AG09309 (cell line): ENCODE measurements around the gene SATB1.

Source experiments
- DNase-seq: peaks from one replicate; pipeline ENCODE4 v3.0.0-alpha.2; 2010; ENCODE audit warnings: low read depth
- H3K4me3 ChIP-seq: 2 replicates; pipeline ENCODE4 v1.5.1; 2011; ENCODE audit warnings: mild to moderate bottlenecking, low read depth, low read length, moderate library complexity; ENCODE audit not compliant: control insufficient read depth
- TF ChIP-seq, protein P1 (sequence below): IDR thresholded peaks from 2 replicates; pipeline ENCODE4 v1.5.1; 2011; ENCODE audit warnings: mild to moderate bottlenecking, low read depth, low read length, inconsistent platforms; ENCODE audit not compliant: insufficient read depth, control insufficient read depth; ENCODE audit errors: missing control alignments

The SATB1 gene

GRCh38 chr3:18394384-18394995, 30.6 kb downstream of the SATB1 start:
- DNase-seq = no peak
- TF ChIP-seq, protein P1, sequence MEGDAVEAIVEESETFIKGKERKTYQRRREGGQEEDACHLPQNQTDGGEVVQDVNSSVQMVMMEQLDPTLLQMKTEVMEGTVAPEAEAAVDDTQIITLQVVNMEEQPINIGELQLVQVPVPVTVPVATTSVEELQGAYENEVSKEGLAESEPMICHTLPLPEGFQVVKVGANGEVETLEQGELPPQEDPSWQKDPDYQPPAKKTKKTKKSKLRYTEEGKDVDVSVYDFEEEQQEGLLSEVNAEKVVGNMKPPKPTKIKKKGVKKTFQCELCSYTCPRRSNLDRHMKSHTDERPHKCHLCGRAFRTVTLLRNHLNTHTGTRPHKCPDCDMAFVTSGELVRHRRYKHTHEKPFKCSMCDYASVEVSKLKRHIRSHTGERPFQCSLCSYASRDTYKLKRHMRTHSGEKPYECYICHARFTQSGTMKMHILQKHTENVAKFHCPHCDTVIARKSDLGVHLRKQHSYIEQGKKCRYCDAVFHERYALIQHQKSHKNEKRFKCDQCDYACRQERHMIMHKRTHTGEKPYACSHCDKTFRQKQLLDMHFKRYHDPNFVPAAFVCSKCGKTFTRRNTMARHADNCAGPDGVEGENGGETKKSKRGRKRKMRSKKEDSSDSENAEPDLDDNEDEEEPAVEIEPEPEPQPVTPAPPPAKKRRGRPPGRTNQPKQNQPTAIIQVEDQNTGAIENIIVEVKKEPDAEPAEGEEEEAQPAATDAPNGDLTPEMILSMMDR = no peak
- H3K4me3 ChIP-seq = no peak overlapping the region

DNA sequence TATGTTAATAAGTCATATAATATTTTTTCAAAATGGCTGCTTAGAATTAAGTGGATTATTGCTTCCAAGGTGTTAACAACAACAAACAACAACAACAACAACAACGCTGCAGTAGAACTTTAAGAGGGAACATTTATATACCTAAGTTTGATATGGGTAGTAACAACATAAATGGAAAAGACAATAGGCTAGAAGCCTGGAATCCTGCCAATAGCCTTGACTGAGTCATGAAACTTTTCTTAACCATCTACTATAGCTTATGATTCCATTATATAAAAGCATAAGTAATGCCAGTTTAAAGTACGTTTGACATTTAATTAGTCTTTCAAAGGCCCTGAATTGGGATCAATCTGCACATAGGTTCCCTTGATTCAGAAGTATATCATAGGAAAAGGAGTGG, 31.2 kb downstream of the SATB1 start:
- H3K4me3 ChIP-seq = no peak overlapping the region
- TF ChIP-seq, protein P1 = no peak
- DNase-seq = no peak

DNA sequence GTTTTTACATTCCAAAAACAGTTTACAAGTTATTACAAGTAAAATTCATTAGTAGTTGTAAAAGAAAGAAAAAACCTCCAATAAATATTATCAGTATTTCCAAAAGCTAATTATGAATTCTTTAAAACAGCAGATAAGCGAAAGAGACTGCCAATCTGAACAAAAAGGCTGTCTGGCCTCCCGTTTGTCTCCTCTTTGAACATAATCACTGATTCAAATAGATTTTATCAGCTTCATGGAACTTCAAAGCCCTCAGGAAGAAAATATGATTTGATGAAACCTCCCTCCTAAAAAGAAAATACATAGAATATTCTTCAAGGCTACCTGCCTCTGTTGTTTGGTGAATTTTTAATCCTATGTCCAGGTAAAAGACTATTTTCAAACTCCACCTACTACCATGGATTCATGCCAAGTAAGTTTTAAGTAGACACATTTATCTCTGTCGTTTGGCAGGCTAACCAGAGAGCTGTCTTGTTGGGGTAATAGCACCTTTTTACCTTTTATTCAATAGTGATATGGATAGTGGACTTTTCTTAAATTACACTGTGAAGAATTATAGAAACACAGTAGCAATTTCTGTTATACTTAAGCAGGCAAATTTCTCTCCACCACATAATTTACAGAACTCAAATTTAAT, 35.0 kb downstream of the SATB1 start:
- DNase-seq = no peak
- TF ChIP-seq, protein P1 = no peak
- H3K4me3 ChIP-seq = no peak overlapping the region

GRCh38 chr3:18389108-18389733, 35.9 kb downstream of the SATB1 start:
- H3K4me3 ChIP-seq = no peak overlapping the region
- TF ChIP-seq, protein P1 = peak; percentile 52
- DNase-seq = no peak

- TF ChIP-seq, protein P1 = no peak
- DNase-seq = no peak
- H3K4me3 ChIP-seq = no peak overlapping the region
These were observed 38.8 kb downstream of the SATB1 start for GRCh38 chr3:18386274-18386890.

DNA sequence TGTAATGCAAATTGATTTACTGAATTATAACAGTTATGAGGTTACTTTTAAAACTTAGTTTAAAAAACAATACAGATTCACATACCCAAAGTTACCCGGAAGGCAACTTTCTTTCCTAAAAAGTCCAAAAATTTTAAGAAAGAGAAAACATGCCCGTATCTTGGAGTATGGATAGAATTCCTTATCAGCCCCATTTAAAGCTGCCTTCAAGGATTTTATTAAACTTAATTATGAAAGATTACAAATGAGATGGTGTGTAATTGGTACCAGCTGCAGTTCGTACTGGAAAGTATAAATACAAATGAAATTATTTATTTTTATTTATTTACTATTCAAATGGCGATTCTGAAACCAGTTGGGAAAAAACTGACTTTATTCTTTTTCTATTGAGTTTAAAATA, 39.4 kb downstream of the SATB1 start:
- TF ChIP-seq, protein P1 = no peak
- no peak for DNase-seq

More for the DNA sequence above, 39.4 kb downstream of the SATB1 start:
- H3K4me3 ChIP-seq = no peak overlapping the region
